ENCODE data around the gene PXT1.

The PXT1 gene

DNA sequence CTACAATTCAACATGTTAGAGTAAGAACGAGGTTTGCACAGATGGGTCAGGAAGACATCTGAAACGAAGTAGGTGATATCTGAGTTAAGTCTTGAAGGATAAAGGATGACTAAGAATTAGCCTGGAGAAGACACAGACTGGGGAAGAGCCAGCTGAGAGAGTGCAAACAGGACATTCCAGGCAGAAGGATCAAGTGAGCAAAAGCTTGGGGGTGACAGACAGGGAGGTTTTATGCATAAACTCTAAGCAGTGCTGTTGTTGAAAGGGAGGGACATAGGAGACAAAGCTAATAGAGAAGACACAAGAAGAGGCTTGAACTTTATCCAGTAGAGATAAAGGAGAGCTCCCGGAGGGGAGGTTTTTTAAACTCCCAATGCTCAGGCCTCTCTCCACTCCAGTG lies 40.2 kb downstream of the PXT1 start:
- Histone ChIP-seq H3K27ac (ENCODE audit: insufficient read depth, low read length, poor library complexity, severe bottlenecking) (no peak overlapping the region), H3K9me3 (ENCODE audit: control insufficient read depth, low read length) (no peaks in the 10 kb centered on the region), H3K4me3 (ENCODE audit: insufficient read depth, low read depth, low read length, poor library complexity, severe bottlenecking) (no peak overlapping the region), H3K4me1 (ENCODE audit: control insufficient read depth, insufficient read depth, low read length, poor library complexity, severe bottlenecking) (no peaks in the 10 kb centered on the region), H3K36me3 (ENCODE audit: control insufficient read depth, insufficient read depth, low read length) (no peaks in the 10 kb centered on the region), H3K27me3 (replicated peaks; ENCODE audit: control insufficient read depth, insufficient read depth, low read length, poor library complexity, severe bottlenecking) (no peaks in the 10 kb centered on the region)
- DNase-seq: no peak

DNA sequence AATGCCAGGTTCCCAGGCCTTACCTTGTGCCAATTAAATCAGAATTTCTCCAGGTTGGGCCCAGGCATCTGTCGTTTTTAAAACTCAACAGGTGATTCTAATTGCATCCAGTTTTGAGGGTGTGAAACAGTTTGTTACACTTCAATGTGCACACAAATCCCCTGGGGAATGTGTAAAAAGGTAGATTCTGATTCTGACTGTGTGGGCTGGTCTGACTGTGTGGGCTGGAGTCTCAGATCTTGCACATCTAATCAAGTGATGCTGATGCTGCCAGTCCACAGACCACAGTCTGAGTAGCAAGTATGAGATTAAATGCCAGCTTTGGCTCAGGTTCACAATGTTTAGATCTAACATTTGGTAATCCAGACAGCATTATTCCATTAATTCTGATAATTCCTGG lies 42.7 kb downstream of the PXT1 start:
- H3K4me3 ChIP-seq (ENCODE audit: insufficient read depth, low read depth, low read length, poor library complexity, severe bottlenecking): no peak overlapping the region
- H3K36me3 ChIP-seq (ENCODE audit: control insufficient read depth, insufficient read depth, low read length): no peaks in the 10 kb centered on the region
- no peaks in the 10 kb centered on the region for H3K27me3 ChIP-seq (replicated peaks; ENCODE audit: control insufficient read depth, insufficient read depth, low read length, poor library complexity, severe bottlenecking)
- no peak overlapping the region for H3K27ac ChIP-seq (ENCODE audit: insufficient read depth, low read length, poor library complexity, severe bottlenecking)
- H3K9me3 ChIP-seq (ENCODE audit: control insufficient read depth, low read length): no peaks in the 10 kb centered on the region
- no peak for DNase-seq
- no peaks in the 10 kb centered on the region for H3K4me1 ChIP-seq (ENCODE audit: control insufficient read depth, insufficient read depth, low read length, poor library complexity, severe bottlenecking)

DNA sequence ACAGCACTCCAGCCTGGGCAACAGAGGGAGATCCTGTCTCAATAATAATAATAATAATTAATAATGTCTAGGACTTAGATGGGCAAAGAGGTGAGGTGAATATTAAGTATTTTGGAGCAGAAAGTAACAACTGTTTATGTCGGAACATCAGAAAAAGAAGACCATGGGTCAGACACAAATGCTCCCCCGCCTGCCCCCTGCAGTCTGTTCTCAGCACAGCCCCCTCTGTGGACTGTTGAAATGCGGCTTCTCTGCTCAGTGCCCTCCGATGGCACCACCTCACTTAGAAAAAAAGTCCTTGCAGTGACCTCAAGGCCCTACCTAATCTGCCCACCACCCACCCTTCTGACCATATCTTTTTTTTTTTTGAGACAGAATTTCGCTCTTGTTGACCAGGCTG lies 50.0 kb downstream of the PXT1 start:
- peaks cover 3% of the 10 kb centered on the region for H3K27me3 ChIP-seq (replicated peaks; ENCODE audit: control insufficient read depth, insufficient read depth, low read length, poor library complexity, severe bottlenecking)

DNA sequence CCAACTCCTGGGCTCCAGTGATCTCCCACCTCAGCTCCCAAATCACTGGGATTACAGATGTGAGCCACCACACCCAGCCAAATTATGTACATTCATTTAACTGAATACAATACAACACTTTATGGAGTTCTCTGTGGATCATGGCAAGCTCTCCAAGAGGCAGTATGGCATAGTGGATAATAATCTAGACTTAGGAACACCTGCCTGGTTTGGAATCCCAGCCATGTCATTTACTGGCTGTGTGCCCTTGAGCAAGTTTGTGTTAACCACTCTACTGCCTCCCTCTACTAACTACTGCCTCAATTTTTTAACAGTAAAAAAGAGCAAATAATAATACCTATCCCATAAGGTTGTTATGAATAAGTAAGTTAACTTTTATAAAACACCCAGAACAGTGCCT lies 53.3 kb downstream of the PXT1 start:
- no peak for DNase-seq
- no peak overlapping the region for H3K4me3 ChIP-seq (ENCODE audit: insufficient read depth, low read depth, low read length, poor library complexity, severe bottlenecking)

More for the DNA sequence above, 50.0 kb downstream of the PXT1 start:
- no peaks in the 10 kb centered on the region for H3K9me3 ChIP-seq (ENCODE audit: control insufficient read depth, low read length)
- DNase-seq: no peak
- peaks cover 5% of the 10 kb centered on the region for H3K4me1 ChIP-seq (ENCODE audit: control insufficient read depth, insufficient read depth, low read length, poor library complexity, severe bottlenecking)
- no peak overlapping the region for H3K4me3 ChIP-seq (ENCODE audit: insufficient read depth, low read depth, low read length, poor library complexity, severe bottlenecking)
- H3K36me3 ChIP-seq (ENCODE audit: control insufficient read depth, insufficient read depth, low read length): no peaks in the 10 kb centered on the region
- no peak overlapping the region for H3K27ac ChIP-seq (ENCODE audit: insufficient read depth, low read length, poor library complexity, severe bottlenecking)

DNA sequence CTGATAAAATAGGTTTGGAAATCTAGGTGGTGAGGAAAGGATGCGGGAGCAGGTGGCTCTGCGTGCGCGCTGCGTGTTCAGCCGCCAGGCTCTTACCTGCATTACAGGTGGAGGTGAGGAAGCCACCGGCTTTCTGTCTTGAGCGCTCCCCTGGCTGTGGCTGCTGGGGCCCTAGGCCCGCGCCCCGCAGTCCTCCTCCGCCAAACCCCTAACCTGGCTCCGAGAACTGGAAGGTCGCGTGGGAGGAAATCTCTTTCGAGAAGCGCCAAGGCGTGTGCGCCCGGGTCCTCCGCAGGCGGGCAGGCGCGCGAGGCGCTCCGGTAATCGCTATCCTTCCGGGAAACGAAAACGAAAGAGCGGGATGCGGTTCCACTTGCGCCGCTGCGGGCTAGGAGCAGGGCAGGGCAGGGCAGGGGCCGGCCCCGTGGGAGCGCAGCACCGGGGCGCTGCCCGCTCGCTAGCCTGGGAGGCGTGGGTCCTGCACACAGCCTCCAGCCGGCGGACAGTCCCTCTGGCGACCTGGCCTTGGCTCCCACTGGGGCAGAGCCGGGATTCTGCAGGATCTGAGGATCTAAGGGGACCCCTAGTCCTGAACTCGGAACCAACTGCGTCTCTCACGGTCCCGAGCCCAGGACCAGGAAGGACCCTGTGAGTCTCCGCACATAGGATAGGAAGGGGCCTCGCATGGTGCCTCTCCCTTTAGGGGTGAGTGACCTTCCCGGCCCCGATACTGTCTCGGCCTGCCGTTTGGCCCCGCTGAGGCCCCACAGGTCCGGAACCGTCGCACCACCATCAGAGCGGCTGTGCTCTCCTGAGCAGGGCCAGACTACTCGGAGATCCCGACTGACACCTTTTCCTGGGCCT lies 55.0 kb downstream of the PXT1 start, which contains the start of gene ETV7:
Gene ETV7, minus strand, starts transcription at position 230 of the 864 bp plus-strand sequence. Its CDS starts 128 bp downstream, at position 102.
- H3K9me3 ChIP-seq (ENCODE audit: control insufficient read depth, low read length): no peaks in the 10 kb centered on the region
- peaks cover 10% of the 10 kb centered on the region for H3K4me1 ChIP-seq (ENCODE audit: control insufficient read depth, insufficient read depth, low read length, poor library complexity, severe bottlenecking)
- peak in 2 of 3 donors; percentile 9 to 11 for DNase-seq
- peak within 1 kb of the TSS; percentile 4 for H3K27ac ChIP-seq (ENCODE audit: insufficient read depth, low read length, poor library complexity, severe bottlenecking)
- no peaks in the 10 kb centered on the region for H3K36me3 ChIP-seq (ENCODE audit: control insufficient read depth, insufficient read depth, low read length)
- H3K4me3 ChIP-seq (ENCODE audit: insufficient read depth, low read depth, low read length, poor library complexity, severe bottlenecking): peak within 1 kb of the TSS; percentile 92
- H3K27me3 ChIP-seq (replicated peaks; ENCODE audit: control insufficient read depth, insufficient read depth, low read length, poor library complexity, severe bottlenecking): peaks cover 6% of the 10 kb centered on the region

More for the DNA sequence above, 53.3 kb downstream of the PXT1 start:
- no peaks in the 10 kb centered on the region for H3K9me3 ChIP-seq (ENCODE audit: control insufficient read depth, low read length)
- H3K27me3 ChIP-seq (replicated peaks; ENCODE audit: control insufficient read depth, insufficient read depth, low read length, poor library complexity, severe bottlenecking): peaks cover 6% of the 10 kb centered on the region
- H3K27ac ChIP-seq (ENCODE audit: insufficient read depth, low read length, poor library complexity, severe bottlenecking): no peak overlapping the region
- H3K36me3 ChIP-seq (ENCODE audit: control insufficient read depth, insufficient read depth, low read length): no peaks in the 10 kb centered on the region
- peaks cover 10% of the 10 kb centered on the region for H3K4me1 ChIP-seq (ENCODE audit: control insufficient read depth, insufficient read depth, low read length, poor library complexity, severe bottlenecking)

DNA sequence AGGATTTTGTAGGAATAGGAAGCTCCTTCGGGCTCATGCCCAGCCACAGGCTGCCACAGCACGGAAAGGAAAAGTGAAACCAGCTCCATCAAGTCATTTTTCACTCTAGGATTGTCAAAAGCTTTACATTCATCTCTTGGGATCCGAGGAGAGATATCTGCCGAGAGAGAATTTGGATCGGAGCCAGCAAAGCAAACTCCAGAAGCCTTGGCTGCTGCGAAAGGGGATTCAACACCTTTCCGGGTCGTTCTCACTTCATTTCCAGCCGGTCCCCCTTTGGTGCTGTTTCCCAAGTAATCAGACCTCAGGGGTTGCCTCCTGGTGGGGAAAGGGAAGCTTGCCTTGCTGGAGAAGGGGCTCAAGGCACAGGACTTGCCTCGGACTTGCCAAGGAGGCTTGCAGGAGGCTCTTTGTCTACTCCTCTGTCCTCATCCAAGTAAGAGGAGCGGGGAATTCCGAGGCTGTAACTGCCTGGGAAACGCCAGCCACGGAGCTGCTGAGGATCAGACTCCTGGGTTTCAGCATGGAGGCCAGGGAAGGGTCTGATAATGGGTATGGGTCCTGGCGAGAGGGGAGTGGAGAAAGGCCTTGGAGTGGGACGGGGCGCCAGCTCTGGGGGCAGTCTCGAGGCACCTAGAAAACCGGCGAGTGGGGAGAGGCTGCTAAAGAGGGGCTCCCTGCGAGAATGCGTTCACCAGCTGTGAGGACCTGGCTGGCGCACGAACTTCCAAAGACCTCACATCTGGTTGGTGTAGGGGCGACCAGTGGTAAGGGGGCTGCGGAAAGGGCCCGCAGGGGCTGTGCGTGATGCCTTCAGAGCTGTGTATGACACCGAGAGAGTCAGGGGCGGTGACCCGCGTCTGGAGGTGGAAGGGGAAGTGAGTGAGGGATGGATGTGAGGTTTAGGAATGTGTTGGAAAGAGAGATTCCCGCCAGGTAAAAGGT lies 55.9 kb downstream of the PXT1 start:
- peaks cover 6% of the 10 kb centered on the region for H3K27me3 ChIP-seq (replicated peaks; ENCODE audit: control insufficient read depth, insufficient read depth, low read length, poor library complexity, severe bottlenecking)
- peaks cover 10% of the 10 kb centered on the region for H3K4me1 ChIP-seq (ENCODE audit: control insufficient read depth, insufficient read depth, low read length, poor library complexity, severe bottlenecking)
- DNase-seq: no peak
- H3K27ac ChIP-seq (ENCODE audit: insufficient read depth, low read length, poor library complexity, severe bottlenecking): no peak overlapping the region
- no peaks in the 10 kb centered on the region for H3K36me3 ChIP-seq (ENCODE audit: control insufficient read depth, insufficient read depth, low read length)
- H3K9me3 ChIP-seq (ENCODE audit: control insufficient read depth, low read length): no peaks in the 10 kb centered on the region
- peak overlapping the region; percentile 92 for H3K4me3 ChIP-seq (ENCODE audit: insufficient read depth, low read depth, low read length, poor library complexity, severe bottlenecking)

DNA sequence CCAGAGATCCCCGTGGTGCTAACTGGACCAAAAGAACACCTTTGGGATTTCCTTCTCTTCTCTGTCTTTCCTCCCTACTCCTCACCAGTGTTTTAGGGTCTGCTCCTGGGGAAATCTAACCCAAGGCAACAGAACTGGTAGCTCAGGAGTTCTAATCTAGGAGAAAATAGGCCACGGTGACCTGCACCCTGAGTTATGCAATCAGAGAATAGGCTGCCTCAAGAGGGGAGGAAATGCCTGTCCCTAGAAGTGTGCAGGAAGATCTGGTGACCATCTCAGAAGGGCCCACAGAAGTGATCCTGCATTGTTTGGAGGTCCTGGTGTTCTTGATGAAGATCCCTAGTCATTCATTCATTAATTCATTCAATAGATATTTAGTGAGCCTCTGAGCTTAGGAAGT lies 58.6 kb downstream of the PXT1 start:
- Histone ChIP-seq H3K27me3 (replicated peaks; ENCODE audit: control insufficient read depth, insufficient read depth, low read length, poor library complexity, severe bottlenecking) (peaks cover 6% of the 10 kb centered on the region), H3K4me3 (ENCODE audit: insufficient read depth, low read depth, low read length, poor library complexity, severe bottlenecking) (no peak overlapping the region), H3K36me3 (ENCODE audit: control insufficient read depth, insufficient read depth, low read length) (no peaks in the 10 kb centered on the region), H3K9me3 (ENCODE audit: control insufficient read depth, low read length) (no peaks in the 10 kb centered on the region), H3K4me1 (ENCODE audit: control insufficient read depth, insufficient read depth, low read length, poor library complexity, severe bottlenecking) (peaks cover 10% of the 10 kb centered on the region), H3K27ac (ENCODE audit: insufficient read depth, low read length, poor library complexity, severe bottlenecking) (no peak overlapping the region)
- DNase-seq: no peak

DNA sequence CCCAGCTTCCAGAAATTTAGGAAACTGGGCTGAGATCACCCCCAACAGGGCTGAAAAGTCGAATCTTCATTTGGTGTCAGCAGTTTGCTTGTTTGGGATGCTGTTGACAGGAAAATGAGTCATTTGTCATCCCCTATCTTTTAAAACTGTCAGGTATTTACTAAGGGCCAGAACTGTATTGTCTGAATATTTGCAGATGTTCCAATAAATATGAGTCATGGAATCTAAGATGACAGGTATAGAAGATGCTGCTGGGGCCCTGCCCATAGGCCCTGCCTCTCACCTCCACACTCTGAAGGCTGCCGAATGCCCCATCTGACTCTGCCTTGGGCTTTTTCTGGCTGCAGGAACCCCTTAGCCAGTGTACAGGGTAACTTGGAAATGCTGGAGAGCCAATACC lies 59.0 kb downstream of the PXT1 start:
- no peak overlapping the region for H3K27ac ChIP-seq (ENCODE audit: insufficient read depth, low read length, poor library complexity, severe bottlenecking)
- no peaks in the 10 kb centered on the region for H3K36me3 ChIP-seq (ENCODE audit: control insufficient read depth, insufficient read depth, low read length)
- no peaks in the 10 kb centered on the region for H3K9me3 ChIP-seq (ENCODE audit: control insufficient read depth, low read length)
- H3K27me3 ChIP-seq (replicated peaks; ENCODE audit: control insufficient read depth, insufficient read depth, low read length, poor library complexity, severe bottlenecking): peaks cover 6% of the 10 kb centered on the region
- peaks cover 10% of the 10 kb centered on the region for H3K4me1 ChIP-seq (ENCODE audit: control insufficient read depth, insufficient read depth, low read length, poor library complexity, severe bottlenecking)
- no peak overlapping the region for H3K4me3 ChIP-seq (ENCODE audit: insufficient read depth, low read depth, low read length, poor library complexity, severe bottlenecking)
- no peak for DNase-seq

DNA sequence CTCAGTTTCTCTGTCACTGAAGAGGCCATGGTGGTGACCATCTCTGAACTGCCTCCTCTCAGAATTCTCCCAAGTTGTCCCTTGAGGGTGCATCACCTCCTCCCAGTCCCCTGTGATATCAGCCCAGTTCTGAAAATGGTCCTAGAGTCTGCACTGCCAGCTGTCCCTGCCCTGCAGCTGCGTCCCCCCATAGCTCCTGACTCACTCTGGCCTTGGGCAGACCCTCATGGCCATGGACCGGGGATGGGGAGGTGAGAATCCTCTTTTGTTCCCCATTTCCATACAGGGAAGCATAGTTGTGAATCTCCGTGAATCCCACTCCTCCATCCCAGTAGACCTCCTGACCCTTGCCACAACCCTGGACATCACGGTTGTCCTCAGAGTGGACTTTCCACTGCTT lies 59.7 kb downstream of the PXT1 start:
- DNase-seq: no peak
- H3K36me3 ChIP-seq (ENCODE audit: control insufficient read depth, insufficient read depth, low read length): no peaks in the 10 kb centered on the region
- peaks cover 6% of the 10 kb centered on the region for H3K27me3 ChIP-seq (replicated peaks; ENCODE audit: control insufficient read depth, insufficient read depth, low read length, poor library complexity, severe bottlenecking)

More for the DNA sequence above, 59.7 kb downstream of the PXT1 start:
- Histone ChIP-seq H3K4me3 (ENCODE audit: insufficient read depth, low read depth, low read length, poor library complexity, severe bottlenecking) (no peak overlapping the region), H3K9me3 (ENCODE audit: control insufficient read depth, low read length) (no peaks in the 10 kb centered on the region), H3K27ac (ENCODE audit: insufficient read depth, low read length, poor library complexity, severe bottlenecking) (no peak overlapping the region), H3K4me1 (ENCODE audit: control insufficient read depth, insufficient read depth, low read length, poor library complexity, severe bottlenecking) (peaks cover 6% of the 10 kb centered on the region)

Measured in effector memory CD4-positive, alpha-beta T cell (primary cell).